Activated CD8-positive, alpha-beta memory T cell treated with anti-CD3 and anti-CD28 coated beads for 24 hours (primary cell): Measurements from ENCODE around the gene COL7A1.
A peak's percentile ranks its signal among the peaks of the same experiment; 100 is the strongest.

Experiments
- DNase-seq: peaks from one replicate; pipeline ENCODE4 v3.0.0-alpha.2; 2020

Gene COL7A1

DNA sequence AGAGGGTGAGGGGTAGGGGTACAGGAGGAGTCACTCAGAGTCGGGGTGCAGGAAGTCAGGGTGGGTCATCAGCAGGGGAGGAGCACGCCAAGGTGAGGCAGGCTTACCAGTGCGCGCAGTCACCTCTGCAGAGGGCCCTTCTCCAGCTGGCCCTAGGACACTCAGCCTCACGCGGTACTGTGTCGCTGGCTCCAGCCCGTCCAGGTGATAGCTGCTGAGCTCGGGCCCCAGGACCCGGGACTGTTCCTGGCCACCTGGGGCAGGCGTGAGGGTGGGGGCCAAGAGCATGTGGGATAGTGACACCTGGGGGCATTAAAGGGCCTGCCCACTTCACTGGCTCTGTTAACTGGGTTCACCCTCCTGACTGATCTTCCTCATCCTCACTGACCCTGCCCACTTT, 7.4 kb downstream of the COL7A1 start:
- DNase-seq = no peak

DNA sequence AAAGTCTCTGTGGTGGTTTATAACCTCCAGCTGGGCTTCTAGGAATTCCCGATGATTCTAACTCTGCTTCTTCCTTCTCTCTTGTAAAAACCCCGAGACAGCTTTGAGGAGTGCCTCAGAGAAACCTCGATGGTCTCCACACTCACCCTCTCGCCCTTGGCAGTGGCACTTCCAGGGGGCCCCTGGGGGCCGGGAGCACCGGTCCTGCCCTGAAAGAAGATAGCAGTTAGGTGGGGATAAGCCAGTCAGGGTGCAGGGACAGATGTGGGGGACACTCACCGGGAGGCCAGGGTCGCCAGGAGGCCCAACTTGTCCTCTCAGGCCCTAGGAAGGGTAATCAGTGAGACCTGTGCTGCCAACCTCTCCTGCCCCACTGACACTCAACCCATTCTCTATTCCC, 9.7 kb downstream of the COL7A1 start:
- DNase-seq = no peak

- no peak for DNase-seq
These were observed 10.3 kb downstream of the COL7A1 start for GRCh38 chr3:48584836-48585235.

- no peak for DNase-seq
These were observed 13.3 kb downstream of the COL7A1 start for GRCh38 chr3:48581621-48582481.

DNA sequence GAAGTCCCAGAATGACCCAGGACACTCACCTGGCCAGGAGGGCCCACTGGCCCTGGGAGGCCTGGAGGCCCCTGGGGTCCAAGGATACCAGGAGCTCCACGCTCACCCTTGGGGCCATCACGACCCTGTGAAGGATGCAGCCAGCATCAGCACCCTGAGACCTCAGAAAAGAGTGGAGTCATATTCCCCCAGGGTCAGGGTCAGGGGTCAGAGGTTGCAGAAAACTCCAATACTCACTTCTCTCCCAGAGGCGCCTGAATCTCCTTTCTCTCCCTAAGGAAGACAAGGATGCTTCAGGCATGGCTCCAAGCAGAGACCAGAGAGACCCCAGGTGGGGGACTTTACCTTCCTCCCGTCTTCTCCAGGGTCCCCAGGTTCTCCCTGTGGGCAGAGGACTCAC, 18.5 kb downstream of the COL7A1 start:
- no peak for DNase-seq

GRCh38 chr3:48575366-48575765, 19.8 kb downstream of the COL7A1 start:
- DNase-seq = no peak

DNA sequence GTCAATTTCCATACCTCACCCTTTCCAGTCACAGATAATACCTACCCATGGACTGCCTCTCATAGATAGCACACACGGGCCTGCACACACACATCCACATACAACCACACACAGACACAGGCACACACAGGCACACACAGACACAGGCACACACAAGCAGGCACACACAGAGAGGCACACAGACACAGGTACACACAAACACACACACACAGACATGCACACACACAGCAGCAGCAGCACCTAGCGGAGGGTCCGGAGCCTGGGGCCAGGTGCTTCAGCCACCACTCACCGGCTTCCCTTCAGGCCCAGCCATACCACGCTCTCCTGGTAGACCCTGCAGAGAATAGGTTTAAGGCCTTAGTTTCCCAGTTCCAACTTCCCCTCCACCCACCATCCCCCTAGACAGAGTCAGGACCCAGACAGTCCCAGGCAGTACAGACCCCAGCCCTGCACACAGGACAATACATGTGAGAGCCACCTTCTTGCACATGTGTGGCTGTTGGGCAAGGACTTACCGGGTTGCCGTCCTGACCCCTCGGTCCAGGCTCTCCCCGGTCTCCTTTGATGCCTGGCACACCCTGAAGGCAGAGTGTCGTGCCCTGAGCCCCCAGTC, 21.1 kb downstream of the COL7A1 start:
- DNase-seq = no peak

DNA sequence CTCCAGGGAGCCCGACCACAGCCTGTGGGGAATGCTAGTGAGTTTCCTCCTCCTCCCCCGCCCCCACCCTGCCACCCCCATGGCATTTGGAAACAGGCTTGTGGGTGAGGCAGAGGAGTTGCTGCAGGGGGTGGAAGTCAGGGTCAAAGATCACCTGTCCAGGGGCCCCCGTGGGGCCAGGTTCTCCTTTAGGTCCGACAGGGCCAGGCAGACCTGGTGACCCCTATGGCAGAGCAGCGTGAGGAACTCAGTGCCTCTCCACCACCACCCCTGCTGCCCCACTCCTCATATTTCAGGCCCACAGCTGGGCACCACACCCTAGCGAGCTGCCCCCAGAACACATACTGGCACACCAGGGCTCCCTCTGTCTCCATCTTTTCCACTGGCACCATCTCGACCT, 22.6 kb downstream of the COL7A1 start:
- no peak for DNase-seq

DNA sequence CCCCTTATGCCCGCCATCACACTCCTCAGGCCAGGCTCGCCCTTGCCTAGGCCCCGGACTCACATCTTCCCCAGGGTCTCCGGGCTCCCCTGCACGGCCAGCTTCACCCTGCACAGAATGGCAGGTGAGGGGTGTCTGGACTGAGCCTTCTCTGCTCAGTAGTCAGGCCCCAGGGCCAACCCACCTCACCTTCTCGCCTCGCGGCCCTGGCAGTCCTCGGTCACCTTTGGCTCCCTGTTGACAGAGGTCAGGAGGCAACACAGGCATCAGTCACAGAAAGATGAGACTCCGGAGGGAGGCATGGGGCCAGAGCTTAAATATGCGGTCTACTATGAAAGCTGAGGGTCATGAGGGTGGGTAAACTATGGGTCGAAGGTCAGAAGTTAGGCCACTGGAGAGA, 23.2 kb downstream of the COL7A1 start:
- DNase-seq = no peak

DNA sequence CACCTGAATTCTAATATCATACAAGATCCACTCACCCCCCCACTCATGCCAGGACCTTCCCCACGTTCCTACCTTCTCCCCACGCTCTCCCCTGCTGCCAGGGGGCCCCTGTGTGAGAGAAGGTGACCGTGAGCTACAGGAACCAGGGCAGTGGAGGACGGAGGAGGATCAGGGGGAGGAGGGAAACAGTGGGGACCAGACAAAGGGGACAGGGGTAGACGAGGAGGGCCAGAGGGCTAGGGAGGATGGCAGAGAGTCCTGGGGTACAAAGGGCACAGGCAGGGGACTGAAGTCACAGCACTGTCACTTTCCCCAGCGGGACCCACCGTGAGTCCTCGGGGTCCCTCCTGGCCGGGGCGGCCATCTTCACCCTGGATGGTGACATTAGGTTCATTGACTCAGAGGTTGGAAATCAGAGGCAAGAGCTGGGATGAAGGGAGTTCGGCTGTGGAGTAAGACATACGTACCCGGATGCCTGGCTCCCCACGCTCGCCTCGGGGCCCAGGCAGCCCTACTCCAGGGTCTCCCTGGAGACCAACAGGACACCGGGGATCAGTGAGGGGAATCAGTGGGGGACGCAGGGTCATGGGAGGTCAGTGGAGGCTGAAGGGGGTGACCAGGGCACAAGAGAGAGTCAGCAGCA, 25.2 kb downstream of the COL7A1 start:
- DNase-seq = no peak

- no peak for DNase-seq
These were observed 25.7 kb downstream of the COL7A1 start for GRCh38 chr3:48569400-48569799.

DNA sequence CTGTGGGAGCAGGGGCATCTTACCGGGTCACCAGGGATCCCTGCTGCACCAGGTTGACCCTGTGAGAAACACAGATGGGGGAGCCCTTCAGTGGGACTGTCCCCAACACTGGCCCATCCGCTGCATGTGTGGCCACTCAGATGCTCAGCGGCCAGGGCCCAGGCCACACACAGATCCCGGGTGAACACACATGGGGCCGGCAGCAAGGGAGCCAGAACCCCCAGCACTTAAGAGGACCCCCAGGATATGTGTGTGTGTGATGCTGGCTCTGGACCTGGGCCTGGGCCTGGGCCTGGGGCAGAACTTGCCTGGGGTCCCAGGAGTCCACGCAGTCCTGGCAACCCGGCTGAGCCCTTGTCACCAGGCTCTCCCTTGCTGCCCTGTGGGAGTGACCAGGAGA, 26.7 kb downstream of the COL7A1 start:
- no peak for DNase-seq

DNA sequence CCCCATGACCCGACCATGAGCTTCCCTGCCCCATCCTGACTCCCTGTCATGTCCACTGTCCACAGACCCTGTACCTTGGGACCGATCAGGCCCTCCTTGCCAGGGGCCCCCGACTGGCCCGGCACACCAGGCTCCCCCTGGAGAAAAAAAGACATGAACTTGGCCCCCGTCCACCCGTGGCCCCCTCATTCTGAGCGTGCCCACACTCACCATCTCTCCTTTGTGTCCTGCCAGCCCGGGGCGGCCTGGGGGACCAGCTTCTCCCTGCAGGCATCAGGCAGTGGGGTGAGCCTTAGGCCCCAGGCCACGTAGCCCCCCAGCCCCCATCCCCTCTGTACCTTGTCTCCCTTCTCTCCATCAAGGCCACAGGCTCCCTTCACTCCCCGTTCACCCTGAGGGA, 27.6 kb downstream of the COL7A1 start:
- DNase-seq = no peak

DNA sequence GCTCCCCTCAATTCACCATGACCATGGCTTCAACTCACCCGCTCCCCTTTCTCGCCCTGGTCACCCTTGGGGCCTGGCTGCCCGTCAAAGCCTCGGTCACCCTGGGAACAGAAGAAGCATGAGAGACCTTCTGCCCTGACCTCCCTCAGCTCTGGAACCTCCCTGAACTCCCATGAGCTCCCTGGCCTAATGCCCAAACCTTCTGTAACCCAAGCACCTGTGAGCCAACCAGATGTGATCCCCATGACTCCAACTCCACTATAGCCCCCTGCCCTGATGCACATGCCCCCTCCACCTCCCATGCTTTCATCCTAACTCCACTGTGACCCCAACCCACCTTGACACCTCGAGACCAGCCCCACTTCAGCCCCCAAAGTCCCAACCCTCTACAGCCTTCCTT, 28.0 kb downstream of the COL7A1 start:
- no peak for DNase-seq

DNA sequence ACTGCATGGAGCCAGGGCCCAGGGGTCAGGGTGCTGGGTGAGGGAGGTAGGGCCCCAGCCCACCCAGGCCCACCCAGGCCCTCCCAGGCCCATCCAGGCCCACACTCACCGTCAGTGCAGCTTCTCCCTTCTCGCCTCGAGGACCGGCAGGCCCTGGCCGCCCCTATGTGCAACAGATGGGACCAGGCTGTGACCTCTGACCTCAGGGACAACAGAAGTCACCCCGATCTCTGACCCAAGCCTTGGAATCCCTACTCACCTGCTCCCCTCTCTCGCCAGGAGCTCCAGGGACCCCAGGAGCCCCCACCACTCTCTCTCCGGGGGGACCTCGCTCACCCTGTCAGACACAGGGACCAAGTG, 28.7 kb downstream of the COL7A1 start:
- no peak for DNase-seq

- DNase-seq = no peak
These were observed 29.3 kb downstream of the COL7A1 start for GRCh38 chr3:48565591-48566400.

DNA sequence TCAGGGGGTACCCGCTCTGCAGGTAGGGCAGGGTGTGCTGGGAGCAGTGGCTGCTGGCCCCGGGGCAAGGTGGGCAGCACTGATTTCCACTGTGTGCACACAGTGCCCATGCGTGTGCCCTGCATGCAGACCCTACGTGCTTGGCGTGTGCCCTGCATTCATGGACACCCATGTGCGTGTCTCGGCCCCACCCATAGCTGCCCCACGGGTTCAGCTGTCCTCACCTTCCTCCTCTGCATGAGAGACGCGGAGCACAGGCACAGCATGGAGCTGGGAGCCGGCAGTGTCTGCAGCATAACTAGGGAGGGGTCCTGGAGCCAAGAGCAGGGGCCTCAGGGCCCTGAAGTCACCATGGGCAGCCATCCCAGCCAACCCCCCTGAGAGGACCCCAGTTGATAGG, 29.9 kb downstream of the COL7A1 start:
- no peak for DNase-seq

DNA sequence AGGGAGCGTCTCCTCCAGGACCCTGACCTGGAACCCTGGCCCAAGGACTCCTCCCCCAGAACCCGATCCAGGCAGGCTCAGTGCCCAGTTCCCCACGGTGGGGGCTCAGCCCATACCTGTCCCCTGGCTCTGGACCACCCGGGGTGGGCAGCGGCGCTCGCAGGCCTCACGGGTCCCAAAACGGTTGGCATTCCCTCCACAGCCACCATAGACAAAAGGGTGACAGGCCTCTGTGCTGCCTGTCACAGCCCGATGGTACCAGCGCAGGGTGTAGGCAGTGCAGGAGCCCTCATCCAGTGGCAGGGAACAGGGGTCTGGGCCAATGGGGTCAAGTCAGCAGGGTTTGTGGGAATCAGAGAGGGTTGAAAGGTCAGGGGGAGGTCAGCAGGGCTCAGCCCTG, 30.5 kb downstream of the COL7A1 start:
- no peak for DNase-seq

DNA sequence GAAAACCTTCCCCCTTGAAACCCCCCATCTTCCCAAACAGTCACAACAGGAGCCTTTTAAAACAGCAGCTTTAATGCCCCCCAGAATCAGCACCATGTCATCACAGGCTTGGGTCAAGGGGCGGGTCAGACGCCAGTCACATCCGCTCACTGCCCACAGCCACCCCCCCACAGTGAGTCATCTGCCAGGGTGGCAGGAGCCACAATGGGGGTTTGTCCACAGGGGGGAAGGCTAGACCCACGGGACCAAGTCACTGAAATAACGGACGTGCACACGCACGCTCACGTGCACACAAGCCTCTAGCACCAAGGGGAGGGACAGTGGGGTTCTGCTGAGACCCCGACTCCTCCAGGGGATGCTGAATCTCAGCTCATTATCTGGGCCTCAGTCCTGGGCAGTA, 31.1 kb downstream of the COL7A1 start:
- peak; percentile 72 for DNase-seq

DNA sequence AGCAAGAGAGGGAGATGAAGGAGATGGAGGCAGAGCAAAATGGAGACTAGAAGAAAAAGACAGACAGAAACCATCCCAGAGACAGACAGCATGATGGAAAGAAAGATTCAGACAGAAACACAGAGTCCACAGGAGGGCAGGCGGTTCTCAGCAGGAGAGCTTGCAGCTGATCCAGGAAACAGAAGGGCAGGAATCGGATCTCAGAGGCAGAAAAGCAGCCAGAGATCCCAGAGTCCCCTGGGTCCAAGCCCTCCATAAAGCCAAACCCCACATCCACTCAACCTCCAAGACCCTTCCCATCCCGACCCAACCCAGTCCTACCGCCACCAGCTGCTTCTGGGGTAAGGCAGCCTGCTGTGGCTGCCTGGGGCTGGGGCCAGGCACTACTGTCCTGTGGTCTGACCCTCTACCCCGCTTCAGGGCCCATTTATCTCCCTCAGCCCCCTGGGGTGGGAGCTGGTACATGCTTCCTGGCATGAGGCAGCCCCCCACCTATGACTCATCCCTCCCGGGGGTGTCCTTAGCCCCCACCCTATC, 31.7 kb downstream of the COL7A1 start, which contains the start of gene UCN2:
Gene UCN2 (minus strand): TSS at position 400 of the 537 bp plus-strand sequence. CDS start 657 bp downstream, outside the sequence.
- no peak for DNase-seq

- no peak for DNase-seq
These were observed 32.6 kb downstream of the COL7A1 start for GRCh38 chr3:48562367-48563095.

- peak; percentile 61 for DNase-seq
These were observed 33.9 kb downstream of the COL7A1 start for GRCh38 chr3:48561045-48561736.
